PFSK-1 (cell line): ENCODE results near the gene USF2.

Experiments
- FOXP2 ChIP-seq: optimal IDR thresholded peaks from 2 replicates; pipeline ENCODE3; 2011; ENCODE audit warnings: borderline replicate concordance, control low read depth, inconsistent platforms; ENCODE audit not compliant: insufficient read depth; ENCODE audit errors: extremely low read length, extremely low read depth
- POLR2AphosphoS5 ChIP-seq: IDR thresholded peaks from 2 replicates; pipeline ENCODE4 v1.6.1; 2012; ENCODE audit warnings: low read depth, mild to moderate bottlenecking, control low read depth, low read length, moderate library complexity
- SIN3A ChIP-seq: IDR thresholded peaks from 2 replicates; pipeline ENCODE4 v1.6.1; 2012; ENCODE audit warnings: mild to moderate bottlenecking, low read length, moderate library complexity, borderline replicate concordance; ENCODE audit not compliant: insufficient read depth
- TAF1 ChIP-seq: IDR thresholded peaks from 2 replicates; pipeline ENCODE4 v1.6.1; 2012; ENCODE audit warnings: low read length, control low read depth, borderline replicate concordance; ENCODE audit not compliant: insufficient read depth
- TF ChIP-seq, protein P1 (sequence below), 2 experiments: IDR thresholded peaks; 2 replicates each; pipeline versions ENCODE4 v1.6.1 to v1.8.0; 2011 to 2012; ENCODE audit warnings: low read depth in 2 of 2, low read length in 2 of 2, control low read depth in 1 of 2, inconsistent platforms in 1 of 2, mild to moderate bottlenecking in 1 of 2, moderate library complexity in 1 of 2; ENCODE audit not compliant: insufficient read depth in 1 of 2

The USF2 gene

DNA sequence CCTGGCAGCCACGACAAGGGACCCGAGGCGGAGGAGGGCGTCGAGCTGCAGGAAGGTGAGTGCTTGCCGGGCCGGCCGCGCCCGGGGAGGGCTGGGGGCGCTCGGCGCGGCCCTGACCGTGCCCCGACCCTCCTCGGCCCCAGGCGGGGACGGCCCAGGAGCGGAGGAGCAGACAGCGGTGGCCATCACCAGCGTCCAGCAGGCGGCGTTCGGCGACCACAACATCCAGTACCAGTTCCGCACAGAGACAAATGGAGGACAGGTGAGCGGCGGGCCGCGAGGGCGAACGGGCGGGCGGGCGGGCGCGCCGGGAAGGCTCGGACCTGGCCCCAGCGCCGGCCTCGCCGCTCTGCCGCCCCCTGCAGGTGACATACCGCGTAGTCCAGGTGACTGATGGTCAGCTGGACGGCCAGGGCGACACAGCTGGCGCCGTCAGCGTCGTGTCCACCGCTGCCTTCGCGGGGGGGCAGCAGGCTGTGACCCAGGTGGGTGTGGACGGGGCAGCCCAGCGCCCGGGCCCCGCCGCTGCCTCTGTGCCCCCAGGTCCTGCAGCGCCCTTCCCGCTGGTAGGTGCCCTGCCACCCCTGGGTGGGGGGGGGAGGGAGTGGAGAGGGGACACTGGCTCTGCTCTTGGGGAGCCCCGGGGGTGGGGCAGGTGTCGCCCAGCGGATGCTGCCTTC is 816 bp downstream of the USF2 start:
- TF ChIP-seq POLR2AphosphoS5 (no peak), TAF1 (no peak), FOXP2 (no peak), SIN3A (no peak)
- TF ChIP-seq, protein P1, sequence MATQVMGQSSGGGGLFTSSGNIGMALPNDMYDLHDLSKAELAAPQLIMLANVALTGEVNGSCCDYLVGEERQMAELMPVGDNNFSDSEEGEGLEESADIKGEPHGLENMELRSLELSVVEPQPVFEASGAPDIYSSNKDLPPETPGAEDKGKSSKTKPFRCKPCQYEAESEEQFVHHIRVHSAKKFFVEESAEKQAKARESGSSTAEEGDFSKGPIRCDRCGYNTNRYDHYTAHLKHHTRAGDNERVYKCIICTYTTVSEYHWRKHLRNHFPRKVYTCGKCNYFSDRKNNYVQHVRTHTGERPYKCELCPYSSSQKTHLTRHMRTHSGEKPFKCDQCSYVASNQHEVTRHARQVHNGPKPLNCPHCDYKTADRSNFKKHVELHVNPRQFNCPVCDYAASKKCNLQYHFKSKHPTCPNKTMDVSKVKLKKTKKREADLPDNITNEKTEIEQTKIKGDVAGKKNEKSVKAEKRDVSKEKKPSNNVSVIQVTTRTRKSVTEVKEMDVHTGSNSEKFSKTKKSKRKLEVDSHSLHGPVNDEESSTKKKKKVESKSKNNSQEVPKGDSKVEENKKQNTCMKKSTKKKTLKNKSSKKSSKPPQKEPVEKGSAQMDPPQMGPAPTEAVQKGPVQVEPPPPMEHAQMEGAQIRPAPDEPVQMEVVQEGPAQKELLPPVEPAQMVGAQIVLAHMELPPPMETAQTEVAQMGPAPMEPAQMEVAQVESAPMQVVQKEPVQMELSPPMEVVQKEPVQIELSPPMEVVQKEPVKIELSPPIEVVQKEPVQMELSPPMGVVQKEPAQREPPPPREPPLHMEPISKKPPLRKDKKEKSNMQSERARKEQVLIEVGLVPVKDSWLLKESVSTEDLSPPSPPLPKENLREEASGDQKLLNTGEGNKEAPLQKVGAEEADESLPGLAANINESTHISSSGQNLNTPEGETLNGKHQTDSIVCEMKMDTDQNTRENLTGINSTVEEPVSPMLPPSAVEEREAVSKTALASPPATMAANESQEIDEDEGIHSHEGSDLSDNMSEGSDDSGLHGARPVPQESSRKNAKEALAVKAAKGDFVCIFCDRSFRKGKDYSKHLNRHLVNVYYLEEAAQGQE (IDR thresholded peaks at IDR 0.05; ENCODE audit: insufficient read depth in 1 of 2, low read depth in 2 of 2, low read length in 2 of 2): no peak

- TF ChIP-seq, protein P1 (IDR thresholded peaks at IDR 0.05; ENCODE audit: insufficient read depth in 1 of 2, low read depth in 2 of 2, low read length in 2 of 2): no peak
- no peak for TF ChIP-seq SIN3A
- no peak for TF ChIP-seq TAF1
- TF ChIP-seq FOXP2: no peak
- TF ChIP-seq POLR2AphosphoS5: no peak
These were observed 1.6 kb downstream of the USF2 start for GRCh38 chr19:35270381-35270811.

GRCh38 chr19:35271546-35271945 is 2.8 kb downstream of the USF2 start:
- no peak for TF ChIP-seq FOXP2
- TF ChIP-seq POLR2AphosphoS5: no peak
- TF ChIP-seq, protein P1 (IDR thresholded peaks at IDR 0.05; ENCODE audit: insufficient read depth in 1 of 2, low read depth in 2 of 2, low read length in 2 of 2): no peak
- no peak for TF ChIP-seq SIN3A
- no peak for TF ChIP-seq TAF1

DNA sequence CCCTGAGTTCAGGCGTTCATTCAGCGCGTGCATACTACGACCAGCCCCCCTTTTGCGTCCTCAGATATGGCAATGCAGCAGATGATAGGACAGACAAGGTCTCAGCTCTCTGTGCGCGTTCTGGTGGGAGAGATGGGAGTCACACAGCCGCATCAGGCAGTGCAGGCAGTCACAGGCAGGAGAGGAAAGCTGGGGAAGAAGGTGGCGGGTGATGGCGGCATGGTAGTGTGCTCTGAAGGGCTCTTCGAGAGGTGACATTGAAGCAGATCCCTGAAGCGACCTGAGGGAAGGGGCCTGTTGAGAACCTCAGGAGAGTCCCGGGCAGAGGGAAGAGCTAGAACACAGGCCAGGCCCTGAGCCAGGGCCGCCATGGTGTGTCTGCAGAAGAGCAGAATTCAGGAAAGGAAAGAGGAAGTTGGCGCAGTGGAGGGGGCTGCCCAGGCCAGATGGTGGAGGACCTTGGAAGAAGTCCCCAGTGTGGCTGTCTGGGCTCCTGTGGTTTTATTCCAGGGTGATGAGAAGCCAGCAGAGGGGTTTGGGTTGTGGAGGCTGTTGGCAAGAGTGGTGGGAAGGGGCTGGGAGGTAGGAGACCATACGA is 3.5 kb downstream of the USF2 start:
- TF ChIP-seq TAF1 (no peak), POLR2AphosphoS5 (no peak), FOXP2 (no peak), SIN3A (no peak)
- TF ChIP-seq, protein P1 (IDR thresholded peaks at IDR 0.05; ENCODE audit: insufficient read depth in 1 of 2, low read depth in 2 of 2, low read length in 2 of 2): no peak
